Activated CD8-positive, alpha-beta T cell treated with anti-CD3 and anti-CD28 coated beads, Interleukin-2, amount 10 ng/mL, durations not matched to agents 7 days and 5 days (primary cell): Measurements from ENCODE around the gene INSIG1. TPM values are rescaled to one million over a fixed set of nuclear protein-coding genes. Genes with fewer than 3 reads are reported as not detected.

Experiments
- ATAC-seq: fragments of 150-1000 bp; cut with Tn5 transposase; one replicate; pipeline ENCODE4 v1.10.0; 2021; ENCODE audit warnings: moderate library complexity
- CTCF ChIA-PET: fragments of 350-600 bp; sonication (Branson Sonifier 250); formaldehyde crosslinking; loops from one replicate; lab custom pipeline; 2021; ENCODE audit warnings: antibody characterized with exemption; lab: Charles Lee
- POLR2A ChIA-PET: fragments of 350-600 bp; sonication (Branson Sonifier 250); formaldehyde crosslinking; loops from one replicate; lab custom pipeline; 2021; ENCODE audit warnings: antibody characterized with exemption; lab: Charles Lee
- DNase-seq: peaks from one replicate; pipeline ENCODE4 v3.0.0-alpha.2; 2020
- H3K27ac Mint-ChIP-seq: one replicate; pipeline ENCODE4 v1.8.0; 2021; ENCODE audit warnings: mild to moderate bottlenecking, mixed read lengths
- H3K27me3 Mint-ChIP-seq: one replicate; pipeline ENCODE4 v1.8.0; 2021; ENCODE audit warnings: low read depth, mixed read lengths
- H3K36me3 Mint-ChIP-seq: one replicate; pipeline ENCODE4 v1.8.0; 2021; ENCODE audit warnings: low read depth, mixed read lengths
- H3K4me1 Mint-ChIP-seq: one replicate; pipeline ENCODE4 v1.8.0; 2021; ENCODE audit warnings: low read depth, mixed read lengths
- H3K4me3 Mint-ChIP-seq: one replicate; pipeline ENCODE4 v1.8.0; 2021; ENCODE audit warnings: mild to moderate bottlenecking, mixed read lengths
- H3K9me3 Mint-ChIP-seq: one replicate; pipeline ENCODE4 v1.8.0; 2022; ENCODE audit warnings: mixed read lengths; ENCODE audit not compliant: insufficient read depth
- total RNA-seq, 2 experiments: library from RNA; stranded (reverse); gene quantifications; one replicate each; pipeline ENCODE4 v1.2.3, GENCODE V29; 2021

INSIG1 gene
- total RNA-seq, 2 experiments from 2014 or later, result 83.9 to 89.1 TPM

DNA sequence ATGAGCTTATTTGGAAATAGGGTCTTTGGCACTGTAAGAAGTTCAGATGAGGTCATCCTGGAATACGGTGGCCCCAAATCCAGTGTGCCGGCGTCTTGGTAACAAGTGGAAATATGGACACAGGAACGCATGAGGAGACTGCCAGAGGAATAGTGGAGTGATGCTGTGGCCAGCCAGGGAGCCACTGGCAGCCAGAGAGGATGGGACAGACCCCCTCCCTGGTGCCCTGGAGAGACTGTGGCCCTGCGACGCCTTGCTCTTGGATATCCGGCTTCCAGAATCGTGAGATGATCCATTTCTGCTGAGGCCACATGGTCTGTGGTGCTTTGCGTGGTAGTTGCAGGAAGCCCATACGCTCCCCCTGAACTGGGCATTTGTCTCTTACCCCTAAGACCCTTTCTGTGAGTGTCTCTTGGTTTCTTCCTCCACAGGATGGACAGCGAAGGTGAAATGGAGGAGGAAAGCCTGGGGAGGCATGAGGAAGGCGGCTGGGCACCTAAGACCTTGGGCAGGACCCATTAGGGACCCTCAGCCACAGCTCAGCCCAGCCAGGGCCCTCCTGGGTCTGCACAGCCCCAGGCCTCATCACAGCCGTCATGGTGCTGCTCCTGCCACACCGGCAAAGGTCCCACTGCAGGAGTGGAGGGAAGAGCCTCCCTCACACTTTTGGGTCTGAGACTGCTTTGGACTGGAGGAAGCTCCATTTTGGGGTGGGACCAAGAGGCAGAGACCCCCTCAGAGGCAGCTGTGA, 53.6 kb downstream of the INSIG1 start:
- Mint-ChIP-seq H3K4me3 (no peak overlapping the region), H3K27ac (no peak overlapping the region), H3K4me1 (no peaks in the 10 kb centered on the region), H3K27me3 (no peaks in the 10 kb centered on the region), H3K9me3 (no peaks in the 10 kb centered on the region), H3K36me3 (no peaks in the 10 kb centered on the region)
- ATAC-seq (no peak), DNase-seq (no peak)
- ChIA-PET POLR2A (no interaction called here), CTCF (no interaction called here)

DNA sequence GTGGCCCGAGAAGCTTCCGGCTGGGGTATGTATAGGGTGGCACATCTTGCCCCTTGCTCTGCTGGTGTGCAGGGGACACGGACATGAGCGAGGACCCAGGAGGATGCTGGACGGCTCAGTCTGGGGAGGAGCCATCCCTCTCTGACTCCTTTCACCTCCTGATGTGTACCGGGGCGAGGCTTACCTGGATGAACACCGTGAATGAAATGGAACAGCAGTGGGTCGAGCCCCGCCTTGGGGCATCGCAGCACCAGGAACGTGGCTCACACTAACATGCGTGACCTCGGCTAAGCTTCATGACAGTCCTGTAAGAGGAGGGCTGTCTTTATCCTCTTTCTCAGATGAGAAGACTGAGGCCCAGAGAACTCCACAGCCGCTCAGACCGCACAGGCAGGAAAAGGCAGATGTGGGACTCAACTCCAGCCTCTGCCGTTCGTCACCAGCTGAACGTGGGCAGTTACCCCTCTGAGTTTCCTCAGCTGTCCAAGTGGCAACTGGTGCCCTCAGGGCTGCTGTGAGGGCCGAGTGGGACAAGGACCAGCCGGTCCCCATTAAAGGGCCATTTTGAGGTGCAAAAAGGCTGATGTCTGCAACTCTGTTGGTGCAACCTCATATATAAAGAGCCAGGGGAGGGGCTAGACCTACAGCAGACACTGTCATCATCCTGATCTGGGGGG, 54.5 kb downstream of the INSIG1 start:
- CTCF ChIA-PET, result no interaction called here
- Mint-ChIP-seq H3K27ac (no peak overlapping the region), H3K9me3 (no peaks in the 10 kb centered on the region), H3K27me3 (peaks cover 2% of the 10 kb centered on the region), H3K4me3 (no peak overlapping the region), H3K36me3 (no peaks in the 10 kb centered on the region), H3K4me1 (no peaks in the 10 kb centered on the region)
- ATAC-seq (no peak), DNase-seq (no peak)
- POLR2A ChIA-PET, result interaction anchor here (0.9 kb wide), 1 partner anchor 10 kb away, joined by 3 read pairs; no protein-coding TSS in a partner anchor

DNA sequence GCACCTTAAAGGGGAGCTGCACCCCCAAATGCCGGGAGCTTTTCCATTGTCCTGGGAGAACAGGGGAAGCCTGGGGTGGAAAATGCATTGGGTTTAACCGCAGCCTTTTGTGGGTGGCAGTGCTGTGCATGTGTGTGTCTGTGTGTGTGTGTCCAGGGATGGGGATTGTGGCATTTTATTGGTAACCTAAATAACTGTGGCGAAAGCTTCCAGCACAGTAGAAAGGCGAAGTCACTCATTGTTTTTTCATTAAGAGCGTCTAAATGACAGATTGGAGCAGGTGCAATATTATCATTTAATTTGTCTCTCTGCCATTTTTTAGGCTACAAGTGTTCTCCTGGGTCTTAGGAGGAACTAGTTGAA, 55.1 kb downstream of the INSIG1 start:
- H3K36me3 Mint-ChIP-seq, result no peaks in the 10 kb centered on the region
- H3K4me1 Mint-ChIP-seq, result no peaks in the 10 kb centered on the region
- ATAC-seq (no peak), DNase-seq (no peak)
- CTCF ChIA-PET, result no interaction called here
- peaks cover 5% of the 10 kb centered on the region for H3K27me3 Mint-ChIP-seq
- POLR2A ChIA-PET, result interaction anchor here (0.9 kb wide), 1 partner anchor 10 kb away, joined by 3 read pairs; no protein-coding TSS in a partner anchor
- no peak overlapping the region for H3K27ac Mint-ChIP-seq
- H3K9me3 Mint-ChIP-seq, result no peaks in the 10 kb centered on the region
- no peak overlapping the region for H3K4me3 Mint-ChIP-seq

DNA sequence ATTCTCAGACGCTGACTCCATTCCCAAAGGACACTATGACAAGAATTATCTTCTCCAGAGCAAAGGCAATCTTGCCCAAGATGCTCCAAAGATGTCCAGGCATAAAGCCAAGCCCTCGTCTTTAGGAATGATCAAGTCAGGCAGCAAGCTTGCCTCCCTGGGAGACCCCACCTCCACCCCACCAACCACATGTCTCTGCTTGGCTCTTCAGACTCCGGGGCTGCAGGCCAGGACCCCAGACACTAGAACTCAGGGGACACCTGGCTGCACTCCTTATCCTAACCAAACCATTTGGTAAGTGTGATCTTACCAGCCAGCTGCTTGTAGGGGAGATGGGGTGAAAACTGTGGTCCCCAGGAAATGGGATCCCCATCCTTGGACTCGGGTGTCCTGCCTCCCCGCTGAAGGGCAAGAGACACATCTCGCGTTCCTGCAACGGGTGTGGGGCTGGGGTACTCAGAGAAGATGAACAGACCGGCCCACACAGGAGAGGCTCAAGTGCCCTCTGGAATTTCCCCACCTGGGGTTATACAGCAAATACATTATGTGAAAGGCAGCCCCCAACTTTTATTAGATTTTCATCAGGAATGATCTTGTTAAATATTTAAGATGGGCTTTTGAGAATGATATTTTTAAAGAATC, 55.7 kb downstream of the INSIG1 start:
- ATAC-seq (no peak), DNase-seq (no peak)
- peaks cover 5% of the 10 kb centered on the region for H3K27me3 Mint-ChIP-seq
- no peaks in the 10 kb centered on the region for H3K36me3 Mint-ChIP-seq
- ChIA-PET CTCF (no interaction called here), POLR2A (interaction anchor here (0.9 kb wide), 1 partner anchor 11 kb away, joined by 3 read pairs; no protein-coding TSS in a partner anchor)
- H3K9me3 Mint-ChIP-seq, result no peaks in the 10 kb centered on the region
- no peaks in the 10 kb centered on the region for H3K4me1 Mint-ChIP-seq
- H3K27ac Mint-ChIP-seq, result no peak overlapping the region
- no peak overlapping the region for H3K4me3 Mint-ChIP-seq

DNA sequence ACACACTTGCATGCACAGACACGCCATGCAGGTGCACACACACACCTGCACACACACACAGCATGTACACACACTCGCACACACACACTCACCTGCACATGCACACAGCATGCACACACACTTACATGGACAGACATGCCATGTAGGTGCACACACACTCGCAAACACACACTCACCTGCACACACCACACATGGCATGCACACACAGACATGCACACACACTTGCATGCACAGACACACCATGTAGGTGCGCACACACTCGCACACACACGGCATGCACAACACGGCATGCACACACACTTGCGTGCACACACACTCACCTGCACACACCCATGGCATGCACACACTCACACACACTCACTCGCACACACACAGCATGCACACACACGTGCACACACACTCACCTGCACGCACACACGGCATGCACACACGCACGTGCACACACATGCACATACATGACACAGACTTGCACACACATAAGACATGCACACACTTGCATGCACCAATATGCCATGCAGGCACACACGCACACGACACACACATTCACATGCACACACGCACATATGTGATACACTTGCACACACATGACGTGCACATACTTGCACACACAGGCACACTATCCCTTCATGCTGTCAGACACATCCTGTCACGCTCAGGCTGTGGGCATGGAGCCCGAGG, 56.8 kb downstream of the INSIG1 start:
- H3K27me3 Mint-ChIP-seq, result peaks cover 9% of the 10 kb centered on the region
- ChIA-PET POLR2A (no interaction called here), CTCF (no interaction called here)
- no peaks in the 10 kb centered on the region for H3K36me3 Mint-ChIP-seq
- no peak for ATAC-seq
- H3K27ac Mint-ChIP-seq, result peak overlapping the region; percentile 67
- no peak overlapping the region for H3K4me3 Mint-ChIP-seq
- H3K4me1 Mint-ChIP-seq, result no peaks in the 10 kb centered on the region
- no peaks in the 10 kb centered on the region for H3K9me3 Mint-ChIP-seq
- no peak for DNase-seq

DNA sequence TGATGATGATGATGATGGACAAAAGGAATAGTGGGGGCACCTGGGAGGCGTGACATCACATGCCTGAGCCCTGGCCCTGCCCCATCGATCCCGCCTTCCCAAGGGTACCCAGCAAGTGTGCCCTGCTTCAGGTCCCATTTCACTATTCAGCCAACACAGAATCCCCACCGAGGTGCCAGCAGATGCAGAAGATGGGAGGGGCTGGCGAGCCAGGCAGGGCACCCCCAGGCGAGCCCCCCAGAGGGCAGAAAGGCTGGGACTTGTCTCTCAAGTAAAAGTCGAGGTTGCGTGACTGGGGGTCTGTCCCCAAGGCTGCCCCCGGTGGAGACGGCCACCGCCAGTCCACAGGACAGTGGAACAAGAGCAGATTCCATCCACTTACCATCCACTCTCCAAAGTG, 57.5 kb downstream of the INSIG1 start:
- H3K27me3 Mint-ChIP-seq, result peaks cover 9% of the 10 kb centered on the region
- ChIA-PET POLR2A (no interaction called here), CTCF (no interaction called here)
- ATAC-seq, result no peak
- no peaks in the 10 kb centered on the region for H3K4me1 Mint-ChIP-seq
- no peaks in the 10 kb centered on the region for H3K36me3 Mint-ChIP-seq
- H3K4me3 Mint-ChIP-seq, result no peak overlapping the region
- no peak for DNase-seq
- H3K27ac Mint-ChIP-seq, result no peak overlapping the region
- no peaks in the 10 kb centered on the region for H3K9me3 Mint-ChIP-seq

DNA sequence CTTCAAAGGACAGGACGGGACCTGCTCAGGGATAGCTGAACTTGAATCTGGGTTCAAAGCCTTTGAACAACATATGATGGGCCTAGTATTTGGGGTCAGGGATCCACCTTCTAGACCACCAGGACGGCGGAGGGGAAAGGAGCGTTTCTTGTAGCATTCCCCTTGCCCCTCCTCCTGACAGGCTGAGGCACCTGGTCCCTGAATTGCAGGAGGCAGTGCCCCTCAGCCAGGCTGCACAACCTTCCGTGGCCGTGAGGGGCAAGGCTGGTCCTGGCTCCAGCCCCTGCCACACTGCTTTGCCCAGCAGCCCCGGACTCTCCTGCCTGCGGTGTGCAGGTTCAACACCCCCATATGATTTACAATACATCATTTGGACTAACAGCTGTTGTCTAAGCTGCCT, 58.1 kb downstream of the INSIG1 start:
- no peaks in the 10 kb centered on the region for H3K9me3 Mint-ChIP-seq
- CTCF ChIA-PET, result interaction anchor here (1.4 to 2.8 kb wide), 3 partner anchors 11 to 428 kb away, joined by 3 to 8 read pairs (median 4); no protein-coding TSS in a partner anchor
- no peak overlapping the region for H3K4me3 Mint-ChIP-seq
- H3K27ac Mint-ChIP-seq, result no peak overlapping the region
- H3K4me1 Mint-ChIP-seq, result no peaks in the 10 kb centered on the region
- peaks cover 13% of the 10 kb centered on the region for H3K27me3 Mint-ChIP-seq
- no peak for DNase-seq
- no peaks in the 10 kb centered on the region for H3K36me3 Mint-ChIP-seq
- POLR2A ChIA-PET, result no interaction called here
- ATAC-seq, result no peak

DNA sequence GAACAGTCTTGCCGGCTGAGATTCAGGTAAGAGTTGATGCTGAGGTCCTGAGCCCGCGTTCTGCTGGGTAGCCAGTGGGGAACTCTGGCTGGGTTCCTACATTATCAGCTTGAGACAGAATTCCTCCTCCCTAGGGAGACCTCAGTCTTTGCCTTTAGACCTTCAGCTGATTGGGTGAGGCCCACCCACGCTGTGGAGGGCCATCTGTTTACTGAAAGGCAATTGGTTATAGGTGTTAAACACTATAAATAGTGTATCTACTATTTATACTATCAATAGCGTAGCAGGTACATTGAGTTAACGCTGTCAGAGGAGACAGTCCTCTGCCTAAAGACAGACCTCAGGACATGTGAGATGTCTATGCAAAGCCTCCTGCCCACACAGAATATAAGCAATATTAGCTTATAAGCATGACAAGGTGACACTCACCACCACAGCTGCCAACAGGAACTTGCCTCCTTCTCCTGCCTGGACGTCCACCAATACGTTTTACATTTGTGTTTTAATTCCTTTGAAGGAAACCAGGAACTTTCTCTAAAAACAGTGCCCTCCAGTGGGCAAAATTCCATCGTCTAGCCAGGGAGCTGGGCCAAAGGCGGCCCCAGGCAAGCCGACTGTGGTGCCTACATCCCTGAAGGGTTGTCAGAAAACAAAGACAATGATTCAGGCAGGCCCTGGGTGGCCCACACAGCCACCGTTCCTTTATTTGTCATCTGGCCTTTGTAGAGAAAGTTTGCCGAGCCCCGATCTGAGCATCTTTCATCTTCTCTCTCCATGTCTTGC, 58.8 kb downstream of the INSIG1 start:
- Mint-ChIP-seq H3K4me1 (no peaks in the 10 kb centered on the region), H3K27ac (no peak overlapping the region), H3K27me3 (peaks cover 17% of the 10 kb centered on the region), H3K9me3 (no peaks in the 10 kb centered on the region), H3K36me3 (no peaks in the 10 kb centered on the region), H3K4me3 (no peak overlapping the region)
- POLR2A ChIA-PET, result no interaction called here
- DNase-seq, result no peak
- ATAC-seq, result no peak
- CTCF ChIA-PET, result interaction anchor here (0.7 to 2.8 kb wide), 5 partner anchors 12 to 433 kb away, joined by 3 to 8 read pairs (median 3); no protein-coding TSS in a partner anchor

DNA sequence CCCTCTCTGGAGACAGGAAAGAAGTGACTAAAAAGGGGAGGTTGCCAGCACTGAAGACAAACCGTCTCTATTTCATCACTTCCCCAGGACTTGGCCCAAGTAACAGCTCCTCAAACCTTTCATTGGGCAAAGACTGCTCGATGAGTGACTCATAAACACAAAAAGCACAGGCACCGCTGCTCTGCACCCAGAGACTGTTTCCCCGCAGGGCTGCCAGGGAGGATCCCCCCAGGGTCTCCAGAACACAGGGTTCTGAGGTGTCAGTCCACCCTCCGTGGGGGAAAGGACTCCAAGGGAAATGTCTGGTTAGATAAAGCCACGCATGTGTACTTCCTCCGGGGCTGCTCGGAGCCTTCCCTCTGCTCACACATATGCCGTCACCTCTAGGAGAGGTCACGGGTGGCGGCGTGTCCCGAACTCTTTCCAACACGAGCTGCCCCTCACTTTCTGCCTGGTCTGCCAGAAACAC, 59.9 kb downstream of the INSIG1 start:
- no peaks in the 10 kb centered on the region for H3K4me1 Mint-ChIP-seq
- no peak for DNase-seq
- H3K27me3 Mint-ChIP-seq, result peaks cover 19% of the 10 kb centered on the region
- no peak for ATAC-seq
- H3K9me3 Mint-ChIP-seq, result no peaks in the 10 kb centered on the region
- H3K27ac Mint-ChIP-seq, result no peak overlapping the region
- H3K4me3 Mint-ChIP-seq, result no peak overlapping the region
- no peaks in the 10 kb centered on the region for H3K36me3 Mint-ChIP-seq
- ChIA-PET CTCF (interaction anchor here (1.2 to 2.8 kb wide), 2 partner anchors 23 to 430 kb away, joined by 3 to 8 read pairs; no protein-coding TSS in a partner anchor), POLR2A (no interaction called here)

DNA sequence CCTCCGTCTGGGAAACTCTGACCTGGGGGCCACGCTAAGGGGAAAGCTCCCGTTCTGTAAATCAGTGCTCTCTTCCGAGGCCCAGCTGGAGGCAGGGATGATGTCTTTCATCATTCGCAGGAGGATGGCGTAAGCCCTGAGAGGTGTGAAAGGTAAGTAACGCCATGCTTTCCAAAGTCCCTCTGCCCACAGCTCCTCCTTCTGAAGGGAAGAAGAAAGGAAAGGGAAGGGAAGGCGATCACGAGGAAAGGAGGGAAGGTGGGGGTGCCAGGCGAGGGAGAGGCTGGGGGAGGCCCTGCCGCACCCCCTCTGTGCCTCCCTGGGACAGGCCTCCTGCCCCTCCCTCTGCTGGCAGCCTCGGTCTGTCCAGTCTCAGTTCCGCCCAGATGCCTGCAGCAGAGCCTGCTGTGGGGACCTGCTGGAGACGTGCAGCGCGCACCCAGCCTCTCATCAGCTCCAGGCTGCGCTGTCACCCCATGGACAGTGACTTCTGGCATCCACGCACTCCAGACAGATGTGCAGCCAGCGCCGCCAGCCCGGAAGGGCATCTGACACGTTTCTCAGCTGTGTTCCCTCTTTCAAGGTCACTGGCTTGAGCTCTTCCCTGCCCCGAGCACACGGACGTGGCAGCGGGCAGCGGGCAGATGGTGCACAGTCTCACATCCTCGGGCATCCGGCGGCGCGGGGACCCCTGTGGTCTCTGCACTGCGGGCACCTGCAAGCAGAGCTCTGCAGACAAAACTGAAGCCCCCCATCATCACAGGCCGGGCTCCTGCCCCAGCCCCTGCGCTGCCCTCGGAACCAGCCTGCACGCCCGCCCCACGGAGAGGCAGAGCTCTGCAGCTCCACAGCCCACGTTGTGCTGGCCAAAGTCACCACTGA, 60.6 kb downstream of the INSIG1 start:
- POLR2A ChIA-PET, result no interaction called here
- Mint-ChIP-seq H3K4me1 (no peaks in the 10 kb centered on the region), H3K27me3 (peaks cover 23% of the 10 kb centered on the region), H3K4me3 (no peak overlapping the region), H3K36me3 (no peaks in the 10 kb centered on the region), H3K9me3 (no peaks in the 10 kb centered on the region), H3K27ac (no peak overlapping the region)
- no peak for DNase-seq
- CTCF ChIA-PET, result interaction anchor here (1.2 to 2.8 kb wide), 2 partner anchors 22 to 431 kb away, joined by 3 to 8 read pairs; no protein-coding TSS in a partner anchor
- ATAC-seq, result no peak
